ENCODE measurements around the gene LYSMD1. TPM values are rescaled to one million over a fixed set of nuclear protein-coding genes. Genes with fewer than 3 reads are reported as not detected.

LYSMD1 gene
- total RNA-seq, 1 experiment from 2014 or later: 6.7 TPM

DNA sequence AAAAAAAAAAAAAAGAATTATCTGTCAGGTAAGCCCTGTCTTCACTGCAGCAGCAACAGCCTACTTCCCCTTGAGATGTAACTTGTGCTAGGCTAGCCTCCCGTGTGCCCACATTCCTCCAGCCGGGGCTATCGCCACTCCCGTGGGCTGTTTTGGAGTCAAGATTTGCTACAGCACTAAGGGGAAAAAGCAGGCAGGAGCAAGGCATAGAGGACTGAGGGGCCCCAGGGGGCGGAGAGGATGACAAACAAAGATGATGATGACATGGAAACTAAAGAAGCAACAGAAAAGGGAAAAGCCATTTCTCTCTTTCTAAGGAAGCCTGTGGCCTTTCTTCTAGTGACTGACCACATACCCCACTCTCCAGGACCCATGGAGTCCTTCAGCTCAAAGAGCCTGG lies 7.4 kb downstream of the LYSMD1 start:
- Mint-ChIP-seq H3K36me3 (ENCODE audit: insufficient read depth in 1 of 3, low read depth in 3 of 3) (peaks cover 5 to 29% (median 21%) of the 10 kb centered on the region in 3 experiments; a peak in 6 of 7 replicates), H3K27me3 (ENCODE audit: low read depth) (no peaks in the 10 kb centered on the region), H3K9me3 (no peaks in the 10 kb centered on the region; a peak in 1 of 5 replicates), H3K4me1 (peaks cover 9 to 10% of the 10 kb centered on the region in 2 experiments; a peak in 3 of 4 replicates), H3K4me3 (no peak overlapping the region; a peak in 1 of 5 replicates), H3K27ac (no peak overlapping the region; a peak in 1 of 7 replicates)
- Histone ChIP-seq H3K79me1 (ENCODE audit: insufficient read depth, low read depth, low read length, poor library complexity, severe bottlenecking) (no peaks in the 10 kb centered on the region), H3K27ac (ENCODE audit: insufficient read length, low read depth, low read length) (no peak overlapping the region), H3K9me3 (ENCODE audit: control insufficient read depth, low read depth, low read length) (no peaks in the 10 kb centered on the region), H3K4me1 (ENCODE audit: insufficient read depth, low read length) (no peaks in the 10 kb centered on the region), H3K18ac (ENCODE audit: insufficient read length, low read depth, low read length) (no peak overlapping the region), H3T11ph (ENCODE audit: low read length) (no peak overlapping the region), H2AK5ac (ENCODE audit: insufficient read length, low read length) (no peak overlapping the region), H4K20me1 (ENCODE audit: control insufficient read depth, insufficient read depth, insufficient read length) (no peaks in the 10 kb centered on the region), H4K5ac (ENCODE audit: insufficient read length, low read depth, low read length) (no peak overlapping the region), H3K4ac (ENCODE audit: low read depth, low read length) (no peak overlapping the region), H4K91ac (ENCODE audit: insufficient read length, low read depth, low read length) (no peak overlapping the region), H3K23ac (ENCODE audit: insufficient read length, low read depth, low read length) (no peak overlapping the region), H2BK20ac (ENCODE audit: low read depth, low read length, poor library complexity, severe bottlenecking) (no peak overlapping the region), H3K56ac (ENCODE audit: insufficient read length, low read depth, low read length) (no peak overlapping the region), H3K27me3 (ENCODE audit: insufficient read depth, low read length) (no peaks in the 10 kb centered on the region), H3K14ac (ENCODE audit: insufficient read depth, low read length) (no peak overlapping the region), H3K23me2 (ENCODE audit: insufficient read length, low read depth, low read length, poor library complexity, severe bottlenecking) (no peaks in the 10 kb centered on the region), H2BK5ac (ENCODE audit: insufficient read length, low read length) (no peak overlapping the region), H2BK12ac (ENCODE audit: insufficient read length, low read depth, low read length) (no peak overlapping the region), H3K9ac (ENCODE audit: extremely low read depth, insufficient read length, low read length) (no peak overlapping the region), H2BK120ac (ENCODE audit: low read depth, low read length, poor library complexity, severe bottlenecking) (no peak overlapping the region), H2BK15ac (ENCODE audit: low read depth, low read length) (no peak overlapping the region), H4K8ac (replicated peaks; ENCODE audit: insufficient read length, low read depth, low read length) (no peak overlapping the region), H3K4me2 (ENCODE audit: insufficient read depth, insufficient read length, low read length) (no peak overlapping the region), H3K79me2 (ENCODE audit: insufficient read depth, low read length) (no peaks in the 10 kb centered on the region), H2AFZ (ENCODE audit: low read length) (no peak overlapping the region)
- TF ChIP-seq, protein P1, sequence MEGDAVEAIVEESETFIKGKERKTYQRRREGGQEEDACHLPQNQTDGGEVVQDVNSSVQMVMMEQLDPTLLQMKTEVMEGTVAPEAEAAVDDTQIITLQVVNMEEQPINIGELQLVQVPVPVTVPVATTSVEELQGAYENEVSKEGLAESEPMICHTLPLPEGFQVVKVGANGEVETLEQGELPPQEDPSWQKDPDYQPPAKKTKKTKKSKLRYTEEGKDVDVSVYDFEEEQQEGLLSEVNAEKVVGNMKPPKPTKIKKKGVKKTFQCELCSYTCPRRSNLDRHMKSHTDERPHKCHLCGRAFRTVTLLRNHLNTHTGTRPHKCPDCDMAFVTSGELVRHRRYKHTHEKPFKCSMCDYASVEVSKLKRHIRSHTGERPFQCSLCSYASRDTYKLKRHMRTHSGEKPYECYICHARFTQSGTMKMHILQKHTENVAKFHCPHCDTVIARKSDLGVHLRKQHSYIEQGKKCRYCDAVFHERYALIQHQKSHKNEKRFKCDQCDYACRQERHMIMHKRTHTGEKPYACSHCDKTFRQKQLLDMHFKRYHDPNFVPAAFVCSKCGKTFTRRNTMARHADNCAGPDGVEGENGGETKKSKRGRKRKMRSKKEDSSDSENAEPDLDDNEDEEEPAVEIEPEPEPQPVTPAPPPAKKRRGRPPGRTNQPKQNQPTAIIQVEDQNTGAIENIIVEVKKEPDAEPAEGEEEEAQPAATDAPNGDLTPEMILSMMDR (conservative IDR thresholded peaks at IDR 0.05): no peak
- no CpG with 5 or more reads among the region's 5 CpGs for WGBS (ENCODE audit: extremely low coverage, insufficient read length, low lambda C conversion rate)
- DNase-seq: no peak

All from H9 (cell line).